ENCODE measurements around the gene BARD1.

BARD1 gene

DNA sequence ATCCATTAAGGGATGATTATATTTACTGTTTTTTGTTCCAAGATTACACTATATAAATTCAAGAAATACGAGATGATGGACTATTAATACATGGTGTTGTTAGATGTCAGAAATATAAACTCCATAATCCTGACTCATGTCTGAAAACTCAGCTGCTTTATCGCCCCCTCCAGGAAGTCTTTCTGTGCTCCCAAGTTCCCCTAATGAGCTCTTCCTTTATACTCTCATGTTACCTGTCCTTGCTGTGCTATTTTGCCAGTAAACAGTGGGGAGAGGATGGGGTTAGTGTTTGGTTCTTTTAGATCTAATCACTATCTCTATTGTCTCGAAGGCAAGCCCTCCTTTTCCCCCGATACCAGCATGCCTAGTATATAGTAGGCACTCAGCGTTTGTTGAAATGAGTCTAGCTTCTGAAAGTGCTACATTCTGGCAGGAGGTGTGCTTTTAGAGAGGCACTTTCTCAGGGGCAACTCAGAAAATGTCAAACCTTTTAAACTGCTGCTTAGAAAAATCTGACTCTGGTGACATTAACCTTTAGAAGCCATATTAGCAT is 21.4 kb upstream of the BARD1 start:
- CTCF ChIA-PET, result interaction anchor here (0.9 to 2.0 kb wide), 4 partner anchors 10 to 1089 kb away, joined by 3 to 4 read pairs (median 4); no protein-coding TSS in a partner anchor
- Histone ChIP-seq H3K27me3 (replicated peaks in 2 of 5; ENCODE audit: control insufficient read depth in 4 of 5, insufficient read depth in 5 of 5, low read length in 4 of 5) (no peaks in the 10 kb centered on the region), H3K27ac (ENCODE audit: insufficient read depth in 1 of 2, low read depth in 1 of 2, low read length in 2 of 2, poor library complexity in 1 of 2, severe bottlenecking in 2 of 2) (no peak overlapping the region), H3K4me3 (ENCODE audit: control insufficient read depth in 1 of 7, extremely low read depth in 1 of 7, insufficient read depth in 4 of 7, low read depth in 2 of 7, low read length in 6 of 7) (no peak overlapping the region), H3K9me3 (ENCODE audit: control extremely low read depth in 1 of 5, control insufficient read depth in 4 of 5, insufficient read depth in 2 of 5, low read depth in 1 of 5, low read length in 4 of 5) (no peaks in the 10 kb centered on the region), H3K4me1 (ENCODE audit: control extremely low read depth in 1 of 4, control insufficient read depth in 4 of 4, insufficient read depth in 4 of 4, low read length in 3 of 4) (no peaks in the 10 kb centered on the region), H3K36me3 (ENCODE audit: control insufficient read depth in 4 of 4, insufficient read depth in 4 of 4, low read length in 3 of 4) (no peaks in the 10 kb centered on the region)
- WGBS (ENCODE audit: insufficient coverage), result 100% methylated on average over 2 of the region's 5 CpGs
- POLR2A ChIA-PET, result no interaction called here
- DNase-seq, result peak; percentile 28 to 58 (median 53)

DNA sequence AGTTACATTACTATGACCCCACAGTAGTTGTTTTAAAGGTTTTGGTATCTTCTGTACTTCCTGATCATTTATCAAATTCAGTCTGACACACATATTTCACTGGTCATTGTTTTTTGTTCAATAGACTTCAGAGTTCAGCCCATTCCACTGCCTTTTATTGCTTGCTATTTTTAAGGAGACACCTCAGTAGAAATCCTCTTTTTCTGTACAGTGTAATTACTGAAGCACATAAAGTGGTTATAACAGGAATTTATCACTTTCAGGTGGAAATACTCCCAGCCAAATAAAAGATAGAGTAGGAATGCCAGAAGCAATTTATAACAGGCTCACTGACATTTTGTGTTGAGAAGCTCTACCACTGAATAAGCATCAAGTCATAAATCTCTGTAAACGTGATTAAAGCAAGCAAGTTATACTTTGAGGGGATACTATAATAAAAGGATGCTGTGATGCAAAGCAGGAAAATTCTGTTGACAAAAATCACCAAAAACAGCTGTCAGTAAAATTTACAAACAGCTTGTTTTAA is 6.6 kb upstream of the BARD1 start:
- Histone ChIP-seq H3K4me1 (ENCODE audit: control extremely low read depth in 1 of 4, control insufficient read depth in 4 of 4, insufficient read depth in 4 of 4, low read length in 3 of 4) (no peaks in the 10 kb centered on the region), H3K27ac (ENCODE audit: insufficient read depth in 1 of 2, low read depth in 1 of 2, low read length in 2 of 2, poor library complexity in 1 of 2, severe bottlenecking in 2 of 2) (no peak overlapping the region), H3K9me3 (ENCODE audit: control extremely low read depth in 1 of 5, control insufficient read depth in 4 of 5, insufficient read depth in 2 of 5, low read depth in 1 of 5, low read length in 4 of 5) (no peaks in the 10 kb centered on the region), H3K36me3 (ENCODE audit: control insufficient read depth in 4 of 4, insufficient read depth in 4 of 4, low read length in 3 of 4) (no peaks in the 10 kb centered on the region), H3K27me3 (replicated peaks in 2 of 5; ENCODE audit: control insufficient read depth in 4 of 5, insufficient read depth in 5 of 5, low read length in 4 of 5) (no peaks in the 10 kb centered on the region), H3K4me3 (ENCODE audit: control insufficient read depth in 1 of 7, extremely low read depth in 1 of 7, insufficient read depth in 4 of 7, low read depth in 2 of 7, low read length in 6 of 7) (no peak overlapping the region)
- ChIA-PET POLR2A (no interaction called here), CTCF (no interaction called here)
- WGBS (ENCODE audit: insufficient coverage), result 100% methylated on average over 1 of the region's 1 CpG
- no peak for DNase-seq

DNA sequence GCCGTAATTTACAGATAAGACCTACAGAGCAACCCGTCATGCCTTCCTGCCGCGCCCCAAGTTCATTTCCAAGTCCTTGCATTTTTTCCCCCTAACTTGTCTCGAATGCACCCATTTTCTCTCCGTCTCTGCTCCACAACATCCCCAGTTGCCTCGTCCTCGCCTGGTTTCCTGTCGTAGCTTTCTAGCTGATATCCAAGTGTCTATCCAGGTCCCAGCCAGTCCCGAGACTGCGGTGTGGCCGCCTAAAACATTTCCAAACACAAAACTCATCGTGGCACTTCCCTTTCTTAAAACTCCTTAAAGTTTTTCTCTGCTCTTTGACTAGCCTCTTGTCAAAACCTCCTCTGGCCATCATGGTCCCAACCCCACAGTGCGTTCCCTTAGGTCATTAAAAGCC is 1.2 kb upstream of the BARD1 start:
- peak in 2 of 3 donors; percentile 24 to 42 for DNase-seq

DNA sequence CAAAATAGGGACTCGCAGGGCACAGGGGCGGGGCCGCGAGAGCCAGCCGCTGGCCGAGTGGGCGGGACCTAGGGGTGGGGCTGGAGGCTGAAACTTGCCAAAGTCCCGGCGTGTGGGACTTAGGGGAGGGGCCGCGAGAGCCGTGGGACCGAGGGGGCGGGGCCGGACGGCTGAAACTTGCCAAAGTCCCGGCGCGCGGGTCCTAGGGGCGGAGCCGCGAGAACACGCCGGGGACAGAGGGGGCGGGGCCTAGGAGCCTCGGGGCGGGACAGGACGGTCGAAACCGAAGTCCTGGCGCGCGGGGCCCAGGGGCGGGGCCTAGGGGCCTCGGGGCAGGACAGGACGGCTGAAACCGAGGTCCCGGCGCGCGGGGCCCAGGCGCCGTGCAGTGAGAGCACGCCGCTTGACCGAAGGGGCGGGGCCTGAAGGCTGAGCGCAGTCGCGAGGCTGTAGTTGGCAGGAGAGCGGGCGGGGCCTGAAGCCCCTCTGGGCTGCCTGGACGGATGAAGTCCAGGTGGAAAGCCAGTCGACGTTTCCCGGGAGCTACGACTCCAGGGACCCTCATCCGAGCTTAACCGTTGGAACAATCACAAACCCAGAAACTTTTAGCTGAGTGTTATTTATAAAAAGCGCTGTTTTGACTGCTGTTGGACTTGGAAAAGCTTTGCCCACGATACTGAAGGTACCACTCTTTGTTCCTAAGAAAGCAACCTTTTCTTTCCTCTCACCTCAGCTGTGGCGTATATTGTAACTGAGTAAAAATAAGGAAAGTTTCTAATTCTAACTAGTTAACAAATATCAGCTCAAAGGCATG is 475 bp upstream of the BARD1 start:
- CTCF ChIA-PET, result interaction anchor here (0.9 kb wide), 1 partner anchor 21 kb away, joined by 3 read pairs; no protein-coding TSS in a partner anchor
- Histone ChIP-seq H3K4me1 (ENCODE audit: control extremely low read depth in 1 of 4, control insufficient read depth in 4 of 4, insufficient read depth in 4 of 4, low read length in 3 of 4) (peaks cover 8 to 29% (median 19%) of the 10 kb centered on the region in 4 experiments), H3K27ac (ENCODE audit: insufficient read depth in 1 of 2, low read depth in 1 of 2, low read length in 2 of 2, poor library complexity in 1 of 2, severe bottlenecking in 2 of 2) (peak overlapping the region in 1 of 2 experiments; percentile 76), H3K36me3 (ENCODE audit: control insufficient read depth in 4 of 4, insufficient read depth in 4 of 4, low read length in 3 of 4) (peaks cover 0 to 6% (median 2%) of the 10 kb centered on the region in 4 experiments), H3K4me3 (ENCODE audit: control insufficient read depth in 1 of 7, extremely low read depth in 1 of 7, insufficient read depth in 4 of 7, low read depth in 2 of 7, low read length in 6 of 7) (peak overlapping the region; percentile 72 to 96 (median 79)), H3K9me3 (ENCODE audit: control extremely low read depth in 1 of 5, control insufficient read depth in 4 of 5, insufficient read depth in 2 of 5, low read depth in 1 of 5, low read length in 4 of 5) (no peaks in the 10 kb centered on the region), H3K27me3 (replicated peaks in 2 of 5; ENCODE audit: control insufficient read depth in 4 of 5, insufficient read depth in 5 of 5, low read length in 4 of 5) (no peaks in the 10 kb centered on the region)
- POLR2A ChIA-PET, result no interaction called here
- 0% methylated on average over 57 of the region's 63 CpGs for WGBS (ENCODE audit: insufficient coverage)
- peak; percentile 97 to 99 (median 98) for DNase-seq

More for the DNA sequence above, 1.2 kb upstream of the BARD1 start:
- Histone ChIP-seq H3K27me3 (replicated peaks in 2 of 5; ENCODE audit: control insufficient read depth in 4 of 5, insufficient read depth in 5 of 5, low read length in 4 of 5) (no peaks in the 10 kb centered on the region), H3K4me3 (ENCODE audit: control insufficient read depth in 1 of 7, extremely low read depth in 1 of 7, insufficient read depth in 4 of 7, low read depth in 2 of 7, low read length in 6 of 7) (peak overlapping the region in 6 of 7 experiments; percentile 69 to 94 (median 82)), H3K4me1 (ENCODE audit: control extremely low read depth in 1 of 4, control insufficient read depth in 4 of 4, insufficient read depth in 4 of 4, low read length in 3 of 4) (peaks cover 8 to 29% (median 19%) of the 10 kb centered on the region in 4 experiments), H3K27ac (ENCODE audit: insufficient read depth in 1 of 2, low read depth in 1 of 2, low read length in 2 of 2, poor library complexity in 1 of 2, severe bottlenecking in 2 of 2) (peak overlapping the region in 1 of 2 experiments; percentile 74), H3K9me3 (ENCODE audit: control extremely low read depth in 1 of 5, control insufficient read depth in 4 of 5, insufficient read depth in 2 of 5, low read depth in 1 of 5, low read length in 4 of 5) (no peaks in the 10 kb centered on the region), H3K36me3 (ENCODE audit: control insufficient read depth in 4 of 4, insufficient read depth in 4 of 4, low read length in 3 of 4) (peaks cover 0 to 6% (median 2%) of the 10 kb centered on the region in 4 experiments)
- 31% methylated on average over 11 of the region's 14 CpGs for WGBS (ENCODE audit: insufficient coverage)
- POLR2A ChIA-PET, result no interaction called here
- CTCF ChIA-PET, result no interaction called here

DNA sequence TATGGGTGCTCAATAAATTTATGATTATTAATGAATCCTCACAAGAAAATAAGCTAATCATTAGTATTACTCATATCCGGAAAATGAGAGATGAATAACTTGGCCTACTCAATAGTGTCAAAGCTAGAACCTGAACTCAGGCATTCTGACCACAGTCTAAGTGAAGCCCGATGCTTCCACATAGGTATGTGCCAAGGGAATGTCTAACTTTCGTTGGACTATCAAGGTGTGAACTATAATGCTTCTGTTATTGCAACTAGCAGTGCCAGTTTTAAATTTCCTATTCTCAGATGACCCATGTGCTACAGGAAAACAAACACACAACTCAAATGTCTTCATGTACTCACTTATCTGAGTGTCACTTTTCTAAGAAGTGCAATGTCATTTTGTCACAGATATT is 1.8 kb downstream of the BARD1 start:
- CTCF ChIA-PET, result no interaction called here
- POLR2A ChIA-PET, result no interaction called here
- H3K27ac ChIP-seq (ENCODE audit: insufficient read depth in 1 of 2, low read depth in 1 of 2, low read length in 2 of 2, poor library complexity in 1 of 2, severe bottlenecking in 2 of 2), result peak overlapping the region; percentile 30 to 76

DNA sequence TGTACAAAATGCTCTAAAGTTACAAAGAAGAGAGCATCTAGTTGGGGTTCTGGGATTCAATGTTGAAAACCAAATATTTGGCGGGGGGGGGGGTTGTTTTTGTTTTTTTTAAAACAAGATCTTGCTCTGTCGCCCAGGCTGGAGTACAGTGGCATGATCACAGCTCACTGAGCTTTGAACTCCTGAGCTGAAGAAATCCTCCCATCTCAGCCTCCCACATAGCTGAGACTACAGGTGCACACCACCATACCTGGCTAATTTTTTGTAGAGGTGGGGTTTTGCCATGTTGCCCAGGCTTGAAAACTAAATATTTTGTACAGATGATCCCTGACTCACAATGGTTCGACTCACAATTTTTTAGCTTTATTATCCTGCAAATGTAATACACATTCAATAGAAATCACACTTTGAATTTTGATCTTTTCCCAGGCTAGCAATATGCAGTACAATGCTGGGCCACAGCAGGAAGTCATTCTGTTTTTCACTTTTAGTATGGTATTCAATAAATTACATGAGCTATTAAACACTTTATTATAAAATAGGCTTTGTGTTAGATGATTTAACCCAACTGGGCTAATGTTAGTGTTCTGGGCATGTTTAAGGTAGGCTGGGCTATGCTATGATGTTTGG is 7.6 kb downstream of the BARD1 start:
- no peaks in the 10 kb centered on the region for H3K9me3 ChIP-seq (ENCODE audit: control extremely low read depth in 1 of 5, control insufficient read depth in 4 of 5, insufficient read depth in 2 of 5, low read depth in 1 of 5, low read length in 4 of 5)
- peaks cover 0 to 6% (median 2%) of the 10 kb centered on the region in 4 experiments for H3K36me3 ChIP-seq (ENCODE audit: control insufficient read depth in 4 of 4, insufficient read depth in 4 of 4, low read length in 3 of 4)
- ChIA-PET CTCF (no interaction called here), POLR2A (no interaction called here)
- 100% methylated on average over 1 of the region's 3 CpGs for WGBS (ENCODE audit: insufficient coverage)
- no peak overlapping the region for H3K4me3 ChIP-seq (ENCODE audit: control insufficient read depth in 1 of 7, extremely low read depth in 1 of 7, insufficient read depth in 4 of 7, low read depth in 2 of 7, low read length in 6 of 7)
- no peaks in the 10 kb centered on the region for H3K27me3 ChIP-seq (replicated peaks in 2 of 5; ENCODE audit: control insufficient read depth in 4 of 5, insufficient read depth in 5 of 5, low read length in 4 of 5)
- H3K27ac ChIP-seq (ENCODE audit: insufficient read depth in 1 of 2, low read depth in 1 of 2, low read length in 2 of 2, poor library complexity in 1 of 2, severe bottlenecking in 2 of 2), result no peak overlapping the region
- H3K4me1 ChIP-seq (ENCODE audit: control extremely low read depth in 1 of 4, control insufficient read depth in 4 of 4, insufficient read depth in 4 of 4, low read length in 3 of 4), result peaks cover 0 to 11% (median 6%) of the 10 kb centered on the region in 4 experiments
- DNase-seq, result no peak

More for the DNA sequence above, 1.8 kb downstream of the BARD1 start:
- H3K36me3 ChIP-seq (ENCODE audit: control insufficient read depth in 4 of 4, insufficient read depth in 4 of 4, low read length in 3 of 4), result peaks cover 0 to 6% (median 2%) of the 10 kb centered on the region in 4 experiments
- no CpG with 5 or more reads among the region's 3 CpGs for WGBS (ENCODE audit: insufficient coverage)
- peaks cover 8 to 29% (median 19%) of the 10 kb centered on the region in 4 experiments for H3K4me1 ChIP-seq (ENCODE audit: control extremely low read depth in 1 of 4, control insufficient read depth in 4 of 4, insufficient read depth in 4 of 4, low read length in 3 of 4)
- H3K4me3 ChIP-seq (ENCODE audit: control insufficient read depth in 1 of 7, extremely low read depth in 1 of 7, insufficient read depth in 4 of 7, low read depth in 2 of 7, low read length in 6 of 7), result peak overlapping the region in 6 of 7 experiments; percentile 68 to 96 (median 84)
- H3K9me3 ChIP-seq (ENCODE audit: control extremely low read depth in 1 of 5, control insufficient read depth in 4 of 5, insufficient read depth in 2 of 5, low read depth in 1 of 5, low read length in 4 of 5), result no peaks in the 10 kb centered on the region
- peak in 2 of 3 donors; percentile 16 to 41 for DNase-seq
- no peaks in the 10 kb centered on the region for H3K27me3 ChIP-seq (replicated peaks in 2 of 5; ENCODE audit: control insufficient read depth in 4 of 5, insufficient read depth in 5 of 5, low read length in 4 of 5)
